Erythroblast (primary cell): Measurements from ENCODE around the gene ZNF17.

Experiments used
- DNase-seq, 2 experiments: peaks; one replicate each; lab custom pipeline; 2025; lab: John Stamatoyannopoulos, UW
- GATA1 ChIP-seq: IDR thresholded peaks from 2 replicates; pipeline ENCODE4 v1.6.1; 2011; ENCODE audit warnings: low read depth, mild to moderate bottlenecking, control low read depth, low read length, moderate library complexity
- POLR2A ChIP-seq: IDR thresholded peaks from 2 replicates; pipeline ENCODE4 v1.6.1; 2011; ENCODE audit warnings: mild to moderate bottlenecking, low read length

Gene ZNF17

GRCh38 chr19:57443121-57443696 lies 32.2 kb downstream of the ZNF17 start:
- DNase-seq, result peak; percentile 12 to 20
- no peak for TF ChIP-seq POLR2A
- TF ChIP-seq GATA1, result no peak

GRCh38 chr19:57452307-57452706 lies 41.3 kb downstream of the ZNF17 start:
- TF ChIP-seq POLR2A (no peak), GATA1 (no peak)
- DNase-seq, result no peak

GRCh38 chr19:57465680-57466381 lies 54.9 kb downstream of the ZNF17 start:
- TF ChIP-seq GATA1 (no peak), POLR2A (no peak)
- peak; percentile 70 to 77 for DNase-seq

- no peak for DNase-seq
- TF ChIP-seq GATA1, result no peak
- no peak for TF ChIP-seq POLR2A
Observed at GRCh38 chr19:57466489-57466888, 55.5 kb downstream of the ZNF17 start.
